Activated CD4-positive, alpha-beta T cell treated with anti-CD3 and anti-CD28 coated beads, Interleukin-2, amount 50 U/mL, for 16 hours (primary cell): Measurements from ENCODE around the gene GALNT18.
A peak's percentile ranks its signal among the peaks of the same experiment; 100 is the strongest.

ENCODE experiments used
- DNase-seq: peaks from one replicate; pipeline ENCODE4 v3.0.0-alpha.2; 2020

GALNT18 gene

DNA sequence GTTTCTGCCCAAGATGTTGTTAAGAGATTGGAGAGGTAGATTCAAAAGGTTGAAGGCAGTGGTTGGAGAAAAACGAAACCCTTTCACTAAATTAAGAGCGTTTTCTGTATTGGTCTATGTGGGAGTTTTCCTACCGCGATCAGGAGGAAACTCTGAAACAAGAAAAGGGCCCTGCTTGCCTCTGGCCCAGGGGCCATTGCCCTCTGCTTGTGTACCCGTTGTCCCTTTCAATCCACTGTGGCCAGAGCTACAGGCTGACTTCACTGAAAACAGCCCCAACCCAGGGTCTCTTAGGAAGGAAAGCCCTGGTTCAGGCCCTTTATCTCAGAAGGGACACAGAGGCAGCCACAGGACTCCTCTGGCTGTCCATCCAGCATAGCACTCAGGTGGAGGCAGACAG lies 367.8 kb downstream of the GALNT18 start:
- no peak for DNase-seq

GRCh38 chr11:11253497-11253896 lies 368.3 kb downstream of the GALNT18 start:
- DNase-seq: no peak

DNA sequence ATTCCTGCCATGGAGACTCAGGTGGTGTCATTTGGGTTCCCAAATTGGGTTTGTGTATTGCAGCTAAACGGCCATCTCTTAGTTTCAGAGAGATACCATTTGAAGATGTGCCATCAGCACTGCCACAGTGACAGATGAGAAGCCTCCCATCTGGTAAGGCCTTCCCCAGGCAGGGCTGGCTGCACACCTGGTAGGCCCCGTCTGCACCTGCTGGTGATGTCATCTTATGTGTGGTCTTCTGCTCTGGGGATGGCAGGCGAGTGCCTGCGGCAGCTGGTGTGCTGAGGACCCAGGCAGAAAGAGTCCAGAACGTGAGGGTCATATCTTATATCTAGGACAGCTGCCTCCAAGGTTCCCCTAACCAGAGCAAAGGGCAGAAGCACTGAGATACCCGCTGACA lies 369.4 kb downstream of the GALNT18 start:
- no peak for DNase-seq

DNA sequence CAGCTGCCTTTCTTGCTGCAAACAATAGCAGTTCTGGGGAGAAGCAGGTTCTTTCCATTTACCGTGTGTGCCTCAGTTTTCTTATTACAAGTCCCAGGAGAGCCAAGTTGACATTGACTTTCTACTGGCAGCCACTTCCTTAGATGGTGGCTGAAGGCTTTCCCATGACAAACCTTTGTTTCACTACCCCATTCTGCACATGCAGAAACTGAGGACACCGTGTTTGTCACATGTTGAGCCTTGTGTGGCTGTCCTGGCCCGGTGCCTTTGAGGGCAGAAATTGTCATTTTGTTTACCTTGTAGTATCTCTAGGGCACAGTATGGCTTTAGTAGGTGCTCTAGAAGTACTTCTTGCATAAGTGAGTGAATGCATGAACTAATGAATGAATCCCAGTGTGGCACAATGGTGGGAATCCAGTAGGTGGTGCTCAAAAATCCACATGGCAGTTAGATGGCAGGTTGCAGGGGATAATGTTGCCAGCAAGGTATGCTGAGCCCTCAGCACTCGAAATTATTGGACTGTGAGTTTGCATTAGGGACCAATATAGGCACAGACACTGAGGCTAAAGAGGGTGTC lies 370.3 kb downstream of the GALNT18 start:
- no peak for DNase-seq

- DNase-seq: no peak
These were observed 371.3 kb downstream of the GALNT18 start for GRCh38 chr11:11250470-11250869.

GRCh38 chr11:11247576-11247975 lies 374.2 kb downstream of the GALNT18 start:
- DNase-seq: no peak

GRCh38 chr11:11247086-11247485 lies 374.7 kb downstream of the GALNT18 start:
- DNase-seq: no peak

- no peak for DNase-seq
These were observed 375.6 kb downstream of the GALNT18 start for GRCh38 chr11:11246166-11246565.

DNA sequence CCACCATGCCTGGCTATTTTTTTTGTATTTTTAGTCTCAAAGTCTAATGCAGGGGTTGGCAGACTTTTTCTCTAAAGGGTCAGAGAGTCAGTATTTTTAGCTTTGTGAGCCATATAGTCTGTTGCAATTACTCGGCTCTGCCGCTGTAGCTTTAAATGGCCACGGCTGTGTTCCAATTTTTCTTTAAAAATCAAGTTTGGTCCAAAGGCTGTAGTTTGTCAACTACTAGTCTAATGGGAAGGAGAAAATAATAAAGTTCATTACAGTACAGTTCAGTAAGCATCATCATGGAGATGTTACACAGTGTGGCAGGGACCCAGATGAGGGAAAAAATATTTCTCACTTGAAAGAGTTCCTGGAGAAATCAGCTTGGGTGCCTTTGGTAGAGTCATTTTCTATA lies 376.4 kb downstream of the GALNT18 start:
- DNase-seq: no peak

- DNase-seq: no peak
These were observed 377.2 kb downstream of the GALNT18 start for GRCh38 chr11:11244470-11245080.

- DNase-seq: no peak
These were observed 378.0 kb downstream of the GALNT18 start for GRCh38 chr11:11243590-11244469.

DNA sequence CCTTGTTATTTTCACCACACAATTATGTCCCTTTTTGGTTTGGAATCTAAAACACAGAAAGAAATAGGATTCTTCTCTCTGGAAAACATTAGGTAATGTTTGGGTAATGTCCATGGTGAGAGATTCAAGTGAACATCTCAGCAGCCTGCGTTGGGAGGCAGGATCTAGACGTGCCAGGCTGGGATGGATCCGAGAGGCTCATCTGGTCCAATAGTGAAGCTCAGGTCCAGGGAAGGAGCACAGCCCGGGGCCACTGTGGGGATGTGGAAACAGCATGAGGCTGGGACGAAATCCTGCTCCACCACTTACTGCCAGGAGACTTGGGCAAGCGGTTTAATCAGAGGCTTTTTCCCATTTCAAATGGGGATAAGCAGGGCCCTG lies 378.6 kb downstream of the GALNT18 start:
- no peak for DNase-seq

DNA sequence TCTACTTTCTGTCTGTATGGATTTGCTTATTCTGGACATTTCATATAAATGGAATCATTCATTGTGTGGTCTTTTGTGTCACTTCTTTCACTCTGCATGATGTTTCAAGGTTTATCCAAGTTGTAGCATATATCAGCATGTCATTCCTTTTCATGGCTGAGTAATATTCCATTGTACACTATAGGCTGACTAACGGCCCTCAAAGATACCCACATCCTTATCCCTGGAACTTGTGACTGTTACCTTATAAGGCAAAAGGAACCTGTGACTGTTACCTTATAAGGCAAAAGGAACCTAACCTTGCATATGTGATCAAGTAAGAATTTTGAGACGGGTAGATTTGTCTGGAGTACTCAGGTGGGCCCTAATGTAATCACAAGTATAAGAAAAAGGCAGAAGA lies 380.5 kb downstream of the GALNT18 start:
- no peak for DNase-seq

DNA sequence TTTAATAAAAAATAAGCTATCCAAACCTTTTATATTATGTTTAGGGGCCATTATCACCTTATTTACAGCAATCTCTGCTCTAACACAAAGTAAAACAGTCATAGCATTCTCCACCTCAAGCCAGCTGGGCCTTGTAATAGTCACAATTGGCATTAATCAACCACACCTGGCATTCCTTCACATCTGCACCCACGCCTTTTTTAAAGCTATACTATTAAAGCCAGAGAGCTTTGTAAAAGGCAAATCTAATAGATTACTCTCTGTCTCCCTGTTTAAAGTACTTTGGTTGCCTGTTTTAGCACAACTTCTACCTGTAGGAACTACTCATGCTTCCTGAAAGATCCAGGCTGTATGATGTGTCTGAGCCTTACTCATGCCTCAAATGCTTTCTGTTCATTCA lies 381.8 kb downstream of the GALNT18 start:
- no peak for DNase-seq

- no peak for DNase-seq
These were observed 384.6 kb downstream of the GALNT18 start for GRCh38 chr11:11237070-11237832.

DNA sequence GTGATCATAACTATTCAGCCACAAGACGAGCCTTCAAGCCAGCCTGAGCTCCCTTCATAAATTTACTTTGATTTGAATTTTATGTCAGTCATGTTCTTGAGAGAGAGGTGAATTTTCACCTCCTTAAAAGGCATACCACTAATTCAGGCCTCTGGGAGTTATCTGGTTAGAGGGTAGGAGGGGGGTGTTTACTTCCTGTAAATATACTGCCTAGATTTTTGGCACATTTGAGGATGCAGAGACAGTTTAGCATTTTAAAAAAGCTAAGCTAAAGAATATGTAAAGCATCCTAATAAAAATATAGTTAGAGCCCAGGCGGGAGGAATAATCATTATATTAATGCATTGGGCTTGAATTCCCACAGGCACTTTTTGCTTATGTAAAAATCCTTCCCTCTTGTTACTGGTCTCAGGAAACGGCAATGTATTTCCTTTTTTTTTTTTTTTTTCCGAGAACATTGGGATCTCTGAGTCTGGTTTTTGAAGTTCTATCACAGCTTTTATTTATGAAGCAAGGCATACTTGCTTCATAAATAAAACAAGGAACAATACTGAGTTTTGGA lies 385.2 kb downstream of the GALNT18 start:
- no peak for DNase-seq

- no peak for DNase-seq
These were observed 390.0 kb downstream of the GALNT18 start for GRCh38 chr11:11231763-11232162.

GRCh38 chr11:11230802-11231562 lies 390.8 kb downstream of the GALNT18 start:
- peak; percentile 18 for DNase-seq

- DNase-seq: no peak
These were observed 391.7 kb downstream of the GALNT18 start for GRCh38 chr11:11230087-11230486.

- no peak for DNase-seq
These were observed 392.2 kb downstream of the GALNT18 start for GRCh38 chr11:11229647-11230046.

GRCh38 chr11:11227296-11228085 lies 394.3 kb downstream of the GALNT18 start:
- no peak for DNase-seq
